Naive thymus-derived CD8-positive, alpha-beta T cell (primary cell): ENCODE results near the gene GPLD1. TPM values are rescaled to one million over a fixed set of nuclear protein-coding genes. Genes with fewer than 3 reads are reported as not detected.

Experiments
- ATAC-seq, 2 donors: fragments of 150-1000 bp; cut with Tn5 transposase in 1 of 2; sonication (Bioruptor Pico), chemical (Tn5 transposase) in 1 of 2; 1 replicate in 1 of 2; 2 replicates in 1 of 2; pipeline ENCODE4 v1.10.0; 2021; ENCODE audit warnings: mild to moderate bottlenecking in 2 of 2, moderate library complexity in 2 of 2
- POLR2A ChIA-PET: fragments of 350-600 bp; sonication (Branson Sonifier 250); formaldehyde crosslinking; loops from one replicate; lab custom pipeline; 2021; ENCODE audit warnings: antibody characterized with exemption; lab: Charles Lee
- DNase-seq, 10 donors: peaks; one replicate each; pipeline versions ENCODE4 v3.0.0 to v3.0.0-alpha.2; 2020 to 2022
- H3K27ac Mint-ChIP-seq, 10 donors: one replicate each; pipeline ENCODE4 v1.8.0; 2020 to 2022; ENCODE audit warnings: mild to moderate bottlenecking in 10 of 10, mixed read lengths in 10 of 10, moderate library complexity in 4 of 10, inconsistent platforms in 1 of 10
- H3K27me3 Mint-ChIP-seq, 5 donors: one replicate each; pipeline ENCODE4 v1.8.0; 2021 to 2022; ENCODE audit warnings: mixed read lengths in 5 of 5
- H3K36me3 Mint-ChIP-seq, 3 donors: one replicate each; pipeline ENCODE4 v1.8.0; 2020 to 2022; ENCODE audit warnings: mixed read lengths in 3 of 3, mild to moderate bottlenecking in 2 of 3, inconsistent platforms in 1 of 3
- H3K4me1 Mint-ChIP-seq, 4 donors: one replicate each; pipeline ENCODE4 v1.8.0; 2021 to 2022; ENCODE audit warnings: mixed read lengths in 4 of 4
- H3K4me3 Mint-ChIP-seq, 10 donors: one replicate each; pipeline ENCODE4 v1.8.0; 2020 to 2022; ENCODE audit warnings: mild to moderate bottlenecking in 10 of 10, mixed read lengths in 10 of 10, moderate library complexity in 6 of 10, inconsistent platforms in 1 of 10
- H3K9me3 Mint-ChIP-seq, 9 donors: one replicate each; pipeline ENCODE4 v1.8.0; 2020 to 2022; ENCODE audit warnings: mixed read lengths in 9 of 9, mild to moderate bottlenecking in 3 of 9, inconsistent platforms in 1 of 9, moderate library complexity in 1 of 9
- polyA plus RNA-seq, 3 donors: library from polyadenylated mRNA; unstranded; fragments of 300-500 nt; fragmentation: Illumina TruSeq; gene quantifications; one replicate each; pipeline ENCODE4 v1.2.3, GENCODE V29; 2021
- total RNA-seq, 8 experiments: library from RNA in 2 of 8; stranded (reverse) in 2 of 8; gene quantifications; one replicate each; pipeline ENCODE4 v1.2.3 and lab custom pipeline; 2021 to 2026

Gene GPLD1
- total and polyA plus RNA-seq, 5 experiments from 2014 or later: 1.1 to 1.8 (median 1.6) TPM; not detected in 2

DNA sequence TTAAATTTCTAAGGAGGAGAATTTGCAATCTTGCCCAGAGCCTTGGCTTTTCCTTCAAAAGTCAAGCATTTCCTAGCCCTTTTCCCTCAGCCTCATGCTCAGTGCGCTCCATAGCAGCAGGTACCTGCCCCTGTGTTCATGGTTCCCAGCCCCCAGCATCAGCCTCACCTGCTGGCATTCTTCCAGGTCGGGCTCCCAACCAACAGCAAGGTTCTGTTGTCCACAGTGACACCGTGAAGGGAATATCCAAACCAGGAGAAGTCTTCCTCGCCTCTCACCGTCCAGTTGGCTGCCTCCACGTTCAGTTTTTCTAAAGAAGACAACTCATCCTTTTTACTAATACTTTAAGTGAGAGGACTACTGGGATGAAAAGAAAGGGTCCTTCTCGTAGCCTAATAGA lies 42.7 kb downstream of the GPLD1 start:
- POLR2A ChIA-PET: no interaction called here
- no peaks in the 10 kb centered on the region for H3K9me3 Mint-ChIP-seq
- DNase-seq (no peak), ATAC-seq (no peak)
- no peaks in the 10 kb centered on the region for H3K27me3 Mint-ChIP-seq
- H3K4me1 Mint-ChIP-seq: peaks cover 0 to under 1% (median 0%) of the 10 kb centered on the region in 4 donors
- peaks cover 0 to 4% (median 0%) of the 10 kb centered on the region in 3 donors for H3K36me3 Mint-ChIP-seq
- no peak overlapping the region for H3K27ac Mint-ChIP-seq
- no peak overlapping the region for H3K4me3 Mint-ChIP-seq

DNA sequence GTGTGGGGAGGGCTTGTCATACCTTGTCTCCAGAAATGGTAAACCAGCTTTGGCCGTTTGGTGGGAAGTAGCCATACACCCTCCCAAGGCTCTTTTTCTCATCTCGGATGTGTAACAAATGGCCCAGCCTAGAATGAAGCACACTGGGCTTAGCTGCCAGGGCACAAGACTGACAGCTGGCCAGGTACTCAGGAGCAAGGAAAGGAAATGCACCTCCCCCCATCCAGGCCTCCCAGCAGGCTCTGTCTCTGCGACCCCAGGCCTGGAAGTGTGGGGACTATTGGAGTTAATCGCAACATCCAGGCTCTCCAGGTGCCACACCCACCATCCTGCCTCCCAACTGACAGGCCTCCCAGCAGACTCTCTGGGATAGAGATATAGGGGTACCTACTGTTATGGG lies 43.7 kb downstream of the GPLD1 start:
- no peak overlapping the region for H3K4me3 Mint-ChIP-seq
- no peaks in the 10 kb centered on the region for H3K27me3 Mint-ChIP-seq
- ATAC-seq (no peak), DNase-seq (no peak)
- no peaks in the 10 kb centered on the region for H3K9me3 Mint-ChIP-seq
- H3K27ac Mint-ChIP-seq: no peak overlapping the region
- POLR2A ChIA-PET: interaction anchor here (0.6 kb wide), 1 partner anchor 145 kb away, joined by 5 read pairs; no protein-coding TSS in a partner anchor
- H3K4me1 Mint-ChIP-seq: no peaks in the 10 kb centered on the region
- H3K36me3 Mint-ChIP-seq: peaks cover 0 to 4% (median 0%) of the 10 kb centered on the region in 3 donors

DNA sequence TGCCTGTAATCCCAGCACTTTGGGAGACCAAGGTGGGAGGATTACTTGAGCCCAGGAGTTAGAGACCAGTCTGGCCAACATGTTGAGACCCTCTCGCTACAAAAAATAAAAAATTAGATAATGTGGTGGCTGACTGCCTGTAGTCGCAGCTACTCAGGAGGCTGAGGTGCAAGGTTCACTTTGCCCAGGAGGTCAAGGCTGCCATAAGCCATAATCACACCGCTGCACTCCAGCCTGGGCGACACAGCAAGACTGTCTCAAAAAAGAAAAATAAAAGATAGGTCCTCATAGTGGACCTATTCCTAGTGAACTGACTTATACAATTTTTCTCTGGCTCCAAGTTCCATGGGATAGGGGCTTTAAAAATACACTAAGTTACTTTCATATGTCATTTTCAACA lies 44.8 kb downstream of the GPLD1 start:
- Mint-ChIP-seq H3K36me3 (peaks cover 0 to 4% (median 0%) of the 10 kb centered on the region in 3 donors), H3K27me3 (no peaks in the 10 kb centered on the region), H3K4me3 (no peak overlapping the region), H3K27ac (no peak overlapping the region), H3K9me3 (no peaks in the 10 kb centered on the region), H3K4me1 (peaks cover 2 to 5% (median 3%) of the 10 kb centered on the region in 4 donors)
- POLR2A ChIA-PET: no interaction called here
- ATAC-seq (no peak), DNase-seq (no peak)

DNA sequence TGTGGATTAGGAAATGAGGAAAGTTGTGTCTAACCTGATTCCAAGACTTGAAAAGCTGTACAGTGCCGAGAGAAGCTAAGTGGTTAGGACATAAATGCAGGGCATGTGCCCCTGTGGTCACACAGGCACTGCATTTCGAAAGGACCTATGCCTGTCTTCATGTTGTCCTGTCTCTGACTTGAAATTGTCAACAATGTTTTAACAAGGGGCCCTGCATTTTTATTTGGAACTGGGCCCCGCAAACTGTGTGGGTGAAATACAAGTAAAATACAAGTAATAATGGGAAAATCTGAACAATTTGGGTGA lies 47.8 kb downstream of the GPLD1 start:
- Mint-ChIP-seq H3K27me3 (no peaks in the 10 kb centered on the region), H3K9me3 (no peaks in the 10 kb centered on the region), H3K36me3 (peaks cover 0 to 14% (median 11%) of the 10 kb centered on the region in 3 donors), H3K4me1 (peaks cover 2 to 6% (median 3%) of the 10 kb centered on the region in 4 donors), H3K27ac (no peak overlapping the region), H3K4me3 (no peak overlapping the region)
- DNase-seq (no peak), ATAC-seq (no peak)
- POLR2A ChIA-PET: no interaction called here

DNA sequence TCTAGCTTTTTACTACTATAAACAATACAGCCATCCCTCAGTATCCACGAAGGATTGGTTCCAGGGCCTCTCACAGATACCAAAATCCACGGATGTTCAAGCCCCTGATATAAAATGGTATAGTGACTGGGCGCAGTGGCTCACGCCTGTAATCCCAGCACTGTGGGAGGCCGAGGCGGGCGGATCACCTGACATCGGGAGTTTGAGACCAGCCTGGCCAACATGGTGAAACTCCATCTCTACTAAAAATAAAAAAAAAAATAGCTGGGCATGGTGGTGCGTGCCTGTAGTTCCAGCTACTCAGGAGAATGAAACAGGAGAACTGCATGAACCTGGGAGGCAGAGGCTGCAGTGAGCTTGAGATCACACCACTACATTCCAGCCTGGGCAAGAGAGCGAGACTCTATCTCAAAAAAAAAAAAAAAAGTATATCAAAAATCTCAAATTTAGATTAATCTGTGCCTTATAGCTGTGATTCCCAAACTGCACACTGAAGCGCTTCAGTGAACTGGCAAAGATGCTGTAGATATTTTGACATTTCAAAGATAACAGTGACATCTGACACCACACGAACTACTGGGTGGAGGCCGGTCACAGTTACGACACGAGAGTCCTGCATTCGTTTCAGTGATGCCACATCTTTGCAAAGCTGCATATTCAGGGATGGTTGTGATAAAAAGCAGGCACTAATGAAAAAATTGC lies 48.3 kb downstream of the GPLD1 start:
- Mint-ChIP-seq H3K9me3 (no peaks in the 10 kb centered on the region), H3K36me3 (peaks cover 0 to 14% (median 11%) of the 10 kb centered on the region in 3 donors), H3K4me1 (peaks cover 2 to 6% (median 3%) of the 10 kb centered on the region in 4 donors), H3K27me3 (no peaks in the 10 kb centered on the region), H3K4me3 (no peak overlapping the region), H3K27ac (no peak overlapping the region)
- no peak for ATAC-seq
- POLR2A ChIA-PET: no interaction called here
- DNase-seq: no peak

DNA sequence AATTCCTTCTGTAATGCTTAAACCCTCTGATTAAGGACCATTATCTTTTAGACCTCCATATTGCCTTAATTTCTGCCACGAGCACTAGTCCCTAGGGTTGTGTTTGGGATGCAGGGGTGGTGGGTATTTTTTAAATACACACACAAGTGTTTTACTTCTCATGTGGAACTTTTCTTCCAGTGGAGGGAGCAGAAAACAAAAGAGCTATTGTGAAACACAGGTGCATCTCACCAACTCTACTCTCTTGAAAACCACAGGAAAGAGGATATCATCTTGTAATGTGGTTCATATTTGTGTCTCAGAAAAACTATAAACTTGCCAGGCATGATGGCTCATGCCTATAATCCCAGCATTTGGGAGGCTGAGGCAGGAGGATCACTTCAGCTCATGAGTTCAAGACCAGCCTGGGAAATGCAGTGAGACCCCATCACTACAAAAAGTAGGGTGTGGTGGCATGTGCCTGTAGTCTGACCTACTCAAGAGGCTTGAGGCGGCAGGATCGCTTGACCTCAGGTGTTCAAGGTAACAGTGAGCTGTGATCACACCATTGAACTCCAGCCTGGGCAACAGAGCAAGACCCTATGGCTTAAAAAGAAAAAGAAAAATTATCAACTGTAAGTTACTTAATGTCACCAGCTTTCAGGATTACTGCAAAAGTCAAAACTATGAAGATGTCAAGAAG lies 49.4 kb downstream of the GPLD1 start:
- H3K27me3 Mint-ChIP-seq: no peaks in the 10 kb centered on the region
- POLR2A ChIA-PET: no interaction called here
- no peaks in the 10 kb centered on the region for H3K9me3 Mint-ChIP-seq
- no peak for DNase-seq
- H3K27ac Mint-ChIP-seq: no peak overlapping the region
- peaks cover 2 to 6% (median 3%) of the 10 kb centered on the region in 4 donors for H3K4me1 Mint-ChIP-seq
- no peak overlapping the region for H3K4me3 Mint-ChIP-seq
- H3K36me3 Mint-ChIP-seq: peaks cover 0 to 12% (median 11%) of the 10 kb centered on the region in 3 donors
- ATAC-seq: no peak

DNA sequence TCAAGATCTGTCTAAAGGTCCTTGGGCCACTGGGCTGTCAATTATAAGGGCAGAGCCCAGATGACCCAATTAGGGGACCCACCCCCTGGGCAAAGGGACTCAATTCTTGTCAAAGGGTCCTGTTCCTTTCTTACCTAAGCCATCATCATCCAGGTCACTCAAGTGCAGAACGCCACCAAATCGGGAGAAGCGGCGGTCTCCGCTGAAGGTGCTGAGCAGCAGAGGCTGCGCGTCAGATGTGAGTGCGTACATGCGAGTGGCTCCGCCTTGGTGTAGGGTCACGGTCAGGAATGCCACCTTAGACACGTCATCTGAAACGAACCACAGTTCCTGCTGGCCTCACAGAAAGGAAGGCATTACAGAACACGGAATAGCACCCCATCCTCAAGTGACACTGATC lies 52.4 kb downstream of the GPLD1 start:
- POLR2A ChIA-PET: no interaction called here
- no peak overlapping the region for H3K27ac Mint-ChIP-seq
- ATAC-seq (no peak), DNase-seq (no peak)
- H3K36me3 Mint-ChIP-seq: peaks cover 0 to 17% (median 12%) of the 10 kb centered on the region in 3 donors
- H3K4me3 Mint-ChIP-seq: no peak overlapping the region
- H3K4me1 Mint-ChIP-seq: peaks cover 2 to 6% (median 3%) of the 10 kb centered on the region in 4 donors
- no peaks in the 10 kb centered on the region for H3K9me3 Mint-ChIP-seq
- H3K27me3 Mint-ChIP-seq: no peaks in the 10 kb centered on the region

DNA sequence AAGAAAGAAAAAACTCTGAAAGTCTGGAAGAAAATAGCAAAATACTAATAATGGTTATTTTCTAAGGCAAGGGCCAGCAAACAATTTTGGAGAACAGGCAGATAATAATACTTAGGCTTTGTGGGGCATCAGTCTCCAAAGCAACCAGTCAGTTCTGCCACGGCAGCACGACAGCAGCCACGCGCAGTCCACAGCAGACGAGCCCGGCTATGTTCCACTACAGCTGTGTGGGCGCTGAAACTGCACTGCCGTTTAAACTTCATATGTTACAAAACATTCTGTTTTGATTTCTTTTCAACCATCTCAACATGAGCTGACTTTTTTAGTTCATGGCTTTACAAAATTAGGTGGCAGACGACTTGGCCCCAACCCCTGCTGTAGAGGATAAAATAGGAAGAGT lies 56.8 kb downstream of the GPLD1 start:
- Mint-ChIP-seq H3K4me1 (peaks cover 0 to 1% (median 0%) of the 10 kb centered on the region in 4 donors), H3K27ac (no peak overlapping the region), H3K9me3 (no peaks in the 10 kb centered on the region), H3K27me3 (no peaks in the 10 kb centered on the region), H3K36me3 (peaks cover 0 to 21% (median 6%) of the 10 kb centered on the region in 3 donors), H3K4me3 (no peak overlapping the region)
- POLR2A ChIA-PET: no interaction called here
- ATAC-seq (no peak), DNase-seq (no peak)

DNA sequence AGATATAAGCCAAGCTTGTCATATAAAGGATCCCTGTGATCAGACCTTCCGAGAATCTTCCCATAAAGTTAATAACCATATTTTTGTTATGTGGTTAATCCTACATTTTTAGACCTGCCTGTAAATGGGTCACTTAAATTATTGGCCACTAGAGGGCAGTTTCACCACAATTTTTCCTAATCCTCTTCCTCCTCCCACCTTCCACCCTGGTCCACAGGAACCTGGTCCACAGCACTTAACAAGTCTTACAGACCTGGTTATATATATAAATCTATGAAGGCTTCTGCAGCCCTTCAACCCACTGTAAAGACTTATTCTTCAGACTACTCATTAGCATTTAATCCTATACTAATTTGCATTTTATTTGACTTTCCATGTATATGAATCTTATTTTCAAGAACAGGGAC lies 58.3 kb downstream of the GPLD1 start:
- ATAC-seq (peak; percentile 36 to 54), DNase-seq (peak in 4 of 10 donors; percentile 13 to 45 (median 31))
- Mint-ChIP-seq H3K27me3 (no peaks in the 10 kb centered on the region), H3K4me3 (no peak overlapping the region), H3K27ac (peak overlapping the region in 1 of 10 donors; percentile 29), H3K4me1 (peaks cover 0 to 1% (median 0%) of the 10 kb centered on the region in 4 donors), H3K9me3 (no peaks in the 10 kb centered on the region), H3K36me3 (peaks cover 0 to 25% (median 0%) of the 10 kb centered on the region in 3 donors)
- POLR2A ChIA-PET: no interaction called here

DNA sequence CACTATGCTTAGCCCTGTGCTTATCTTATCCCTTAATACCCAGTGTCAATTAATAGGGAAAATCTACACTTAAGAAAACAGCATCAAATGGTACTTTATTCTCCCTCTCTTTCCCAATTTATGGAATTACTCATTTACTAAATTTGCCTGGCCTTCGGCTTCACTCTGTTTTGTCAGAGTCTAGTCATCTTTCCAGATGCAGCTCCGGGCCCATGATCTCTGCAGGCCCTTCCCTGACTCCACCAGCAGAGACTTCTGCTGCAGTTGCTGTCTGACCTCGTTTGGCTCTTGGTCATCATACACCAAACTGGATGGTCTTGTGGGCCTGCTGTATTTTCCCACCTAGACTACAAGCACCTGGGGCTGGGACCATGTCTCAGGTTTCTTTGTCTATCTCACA lies 59.3 kb downstream of the GPLD1 start:
- POLR2A ChIA-PET: no interaction called here
- H3K27ac Mint-ChIP-seq: peak overlapping the region in 1 of 10 donors; percentile 36
- ATAC-seq: no peak

DNA sequence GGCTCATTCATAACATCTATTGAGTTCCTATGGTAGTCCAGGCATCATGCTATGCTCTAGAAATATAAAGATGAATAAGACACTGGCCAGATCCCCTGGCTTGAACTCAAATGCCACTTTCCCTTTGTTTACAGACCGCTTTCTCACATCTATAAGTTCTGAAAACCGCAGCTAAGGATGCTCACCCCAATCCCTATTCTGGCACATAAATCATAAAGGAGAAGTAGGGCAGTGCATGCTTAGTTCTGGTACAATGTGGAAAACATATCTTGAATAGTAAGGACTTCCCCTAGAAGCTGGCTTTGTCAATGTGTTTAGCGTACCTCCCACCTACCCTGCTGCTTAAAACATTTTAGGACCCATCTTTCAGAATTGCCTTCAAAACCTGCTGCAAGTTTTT lies 60.2 kb downstream of the GPLD1 start:
- POLR2A ChIA-PET: no interaction called here
- peaks cover 0 to 44% (median 4%) of the 10 kb centered on the region in 3 donors for H3K36me3 Mint-ChIP-seq
- H3K27me3 Mint-ChIP-seq: no peaks in the 10 kb centered on the region

More for the DNA sequence above, 59.3 kb downstream of the GPLD1 start:
- Mint-ChIP-seq H3K27me3 (no peaks in the 10 kb centered on the region), H3K36me3 (peaks cover 0 to 34% (median 0%) of the 10 kb centered on the region in 3 donors), H3K9me3 (no peaks in the 10 kb centered on the region), H3K4me3 (no peak overlapping the region), H3K4me1 (peaks cover 0 to 1% (median 0%) of the 10 kb centered on the region in 4 donors)
- DNase-seq: no peak

DNA sequence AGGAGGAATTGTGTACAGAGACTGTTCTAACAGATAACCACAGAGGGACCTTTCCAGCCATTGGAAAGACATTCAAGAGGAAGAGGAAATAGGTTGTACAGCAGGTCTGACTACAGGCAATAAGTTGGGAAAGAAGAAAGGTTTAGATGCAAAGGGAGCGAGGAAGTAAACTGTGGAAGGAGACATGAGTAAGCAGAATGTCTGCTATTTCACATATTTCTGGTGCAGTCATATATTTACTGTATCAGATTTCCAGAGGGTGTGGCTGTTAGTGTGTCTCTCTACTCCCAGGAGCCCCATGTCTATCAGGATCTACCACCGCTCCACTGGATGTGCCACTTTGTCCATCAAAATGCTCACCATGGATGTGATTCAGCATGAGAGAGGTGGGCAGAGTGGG lies 60.8 kb downstream of the GPLD1 start:
- Mint-ChIP-seq H3K9me3 (no peaks in the 10 kb centered on the region), H3K27ac (peak overlapping the region in 3 of 10 donors; percentile 22 to 53 (median 27)), H3K4me3 (no peak overlapping the region), H3K4me1 (peaks cover 0 to 1% (median 0%) of the 10 kb centered on the region in 4 donors), H3K36me3 (peaks cover 0 to 47% (median 4%) of the 10 kb centered on the region in 3 donors), H3K27me3 (no peaks in the 10 kb centered on the region)
- POLR2A ChIA-PET: no interaction called here
- DNase-seq: no peak
- ATAC-seq: no peak

More for the DNA sequence above, 60.2 kb downstream of the GPLD1 start:
- ATAC-seq (no peak), DNase-seq (no peak)
- no peaks in the 10 kb centered on the region for H3K9me3 Mint-ChIP-seq
- H3K27ac Mint-ChIP-seq: peak overlapping the region in 1 of 10 donors; percentile 46
- no peak overlapping the region for H3K4me3 Mint-ChIP-seq
- peaks cover 0 to 1% (median 0%) of the 10 kb centered on the region in 4 donors for H3K4me1 Mint-ChIP-seq

DNA sequence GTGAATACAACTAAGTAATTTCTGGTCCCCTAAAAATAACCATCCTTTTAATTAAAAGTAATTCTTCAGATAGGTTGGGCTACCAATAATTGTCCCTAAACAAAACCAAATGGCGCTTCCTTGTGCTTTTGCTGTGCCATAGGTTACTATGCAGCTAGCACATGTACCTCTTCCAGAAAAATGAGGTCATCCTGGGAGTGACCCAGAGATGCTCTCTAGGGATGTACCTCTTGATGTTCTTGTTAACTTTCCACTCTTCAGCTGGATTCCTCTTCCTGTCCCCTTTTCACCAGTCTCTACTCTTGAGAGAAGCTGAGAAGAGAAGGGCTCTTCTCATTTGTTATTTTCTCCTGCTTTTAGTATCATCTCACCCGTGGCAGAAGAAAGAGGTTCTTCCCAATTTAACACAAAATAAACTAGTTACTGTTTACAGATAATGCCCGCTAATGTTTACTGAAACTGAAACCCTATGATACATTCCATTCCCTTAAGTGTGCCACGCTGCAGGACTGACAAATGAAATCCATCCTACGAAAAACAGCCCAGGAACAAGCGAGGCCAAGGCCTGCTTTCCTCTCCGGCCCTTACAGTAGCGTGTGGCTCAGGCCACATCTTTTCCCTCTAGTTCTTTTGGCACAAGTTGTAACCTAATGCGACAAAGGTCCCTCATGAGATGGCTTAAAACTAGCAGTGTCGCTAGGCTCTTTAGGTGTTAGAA lies 62.5 kb downstream of the GPLD1 start:
- Mint-ChIP-seq H3K27me3 (no peaks in the 10 kb centered on the region), H3K36me3 (peaks cover 0 to 58% (median 7%) of the 10 kb centered on the region in 3 donors), H3K4me3 (no peak overlapping the region), H3K4me1 (peaks cover 0 to 1% (median 0%) of the 10 kb centered on the region in 4 donors), H3K9me3 (no peaks in the 10 kb centered on the region), H3K27ac (peak overlapping the region in 3 of 10 donors; percentile 3 to 71 (median 6))
- DNase-seq (no peak), ATAC-seq (no peak)
- POLR2A ChIA-PET: no interaction called here
